DOHH2 (cell line): ENCODE results near the gene AFMID.
"Not testable (repeated sequence)": the region's sequence is repeated elsewhere in the genome, so short reads cannot be mapped to it uniquely, and the experiment has no call there.

Source experiments
- CTCF ChIP-seq: fragments of 200-600 bp; sonication (generic); IDR thresholded peaks from one replicate; pipeline ENCODE4 v1.5.1; 2014; ENCODE audit warnings: antibody characterized with exemption, mild to moderate bottlenecking, low read depth, low read length; ENCODE audit not compliant: poor library complexity, severe bottlenecking
- EZH2phosphoT487 ChIP-seq: fragments of 200-600 bp; sonication (generic); IDR thresholded peaks from 2 replicates; pipeline ENCODE4 v1.6.1; 2017; ENCODE audit warnings: borderline replicate concordance, mild to moderate bottlenecking, antibody characterized with exemption, low read length, moderate library complexity, mixed read lengths

DNA sequence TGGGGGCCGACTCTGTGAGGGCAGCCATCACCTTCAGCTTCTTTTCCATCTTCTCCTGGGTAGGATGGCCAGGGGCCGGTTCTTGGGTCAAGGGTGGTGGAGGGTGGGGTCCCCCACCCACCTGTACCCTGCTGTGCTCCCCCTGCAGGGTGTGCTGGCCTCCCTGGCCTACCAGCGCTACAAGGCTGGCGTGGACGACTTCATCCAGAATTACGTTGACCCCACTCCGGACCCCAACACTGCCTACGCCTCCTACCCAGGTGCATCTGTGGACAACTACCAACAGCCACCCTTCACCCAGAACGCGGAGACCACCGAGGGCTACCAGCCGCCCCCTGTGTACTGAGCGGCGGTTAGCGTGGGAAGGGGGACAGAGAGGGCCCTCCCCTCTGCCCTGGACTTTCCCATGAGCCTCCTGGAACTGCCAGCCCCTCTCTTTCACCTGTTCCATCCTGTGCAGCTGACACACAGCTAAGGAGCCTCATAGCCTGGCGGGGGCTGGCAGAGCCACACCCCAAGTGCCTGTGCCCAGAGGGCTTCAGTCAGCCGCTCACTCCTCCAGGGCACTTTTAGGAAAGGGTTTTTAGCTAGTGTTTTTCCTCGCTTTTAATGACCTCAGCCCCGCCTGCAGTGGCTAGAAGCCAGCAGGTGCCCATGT is 15.4 kb upstream of the AFMID start:
- not testable (repeated sequence) for TF ChIP-seq CTCF, EZH2phosphoT487
